K562 (cell line): ENCODE results near the gene FMNL2. TPM values are rescaled to one million over a fixed set of nuclear protein-coding genes. Genes with fewer than 3 reads are reported as not detected.
A peak's percentile ranks its signal among the peaks of the same experiment; 100 is the strongest.

Experiments
- ATF3 ChIP-seq, 2 experiments: fragments of 450-650 bp in 1 of 2; sonication (generic) in 1 of 2; formaldehyde crosslinking in 1 of 2; IDR thresholded peaks in 1 of 2; conservative IDR thresholded peaks in 1 of 2; 2 replicates each; pipeline versions ENCODE4 v1.6.1 to v1.8.1; 2016 to 2023; ENCODE audit warnings: mild to moderate bottlenecking in 2 of 2, moderate library complexity in 2 of 2, inconsistent platforms in 1 of 2, missing genetic modification reagents in 1 of 2
- ATF7 ChIP-seq: fragments of 450-650 bp; IDR thresholded peaks from 2 replicates; pipeline ENCODE4 v1.7.1; 2014; ENCODE audit warnings: mild to moderate bottlenecking, moderate library complexity
- BDP1 ChIP-seq: IDR thresholded peaks from 3 replicates; pipeline ENCODE4 v1.6.1; 2011; ENCODE audit not compliant: insufficient read length, insufficient read depth
- CEBPG ChIP-seq, 3 experiments: fragments of 200-800 bp in 1 of 3; sonication (Bioruptor generic) in 1 of 3; sonication (generic) in 1 of 3; formaldehyde crosslinking in 1 of 3; IDR thresholded peaks in 2 of 3; conservative IDR thresholded peaks in 1 of 3; 2 replicates each; pipeline versions ENCODE4 v1.6.1 to v1.8.0; 2016 to 2022; ENCODE audit warnings: missing compliant biosample characterization in 2 of 3, missing genetic modification characterization in 2 of 3, mild to moderate bottlenecking in 1 of 3, missing genetic modification reagents in 1 of 3
- FOSL1 ChIP-seq: fragments of 200-800 bp; sonication (Bioruptor generic); conservative IDR thresholded peaks from 2 replicates; pipeline ENCODE4 v1.6.1; 2016; ENCODE audit warnings: missing genetic modification characterization, missing compliant biosample characterization
- GTF2B ChIP-seq: IDR thresholded peaks from 2 replicates; pipeline ENCODE4 v1.6.1; 2011; ENCODE audit not compliant: insufficient read length; ENCODE audit errors: extremely low read depth
- KDM5B ChIP-seq: fragments of 200-600 bp; sonication (generic); IDR thresholded peaks from 2 replicates; pipeline ENCODE4 v1.6.1; 2012; ENCODE audit warnings: low read depth, mild to moderate bottlenecking, moderate library complexity, low read length, control low read depth, inconsistent platforms; ENCODE audit not compliant: insufficient replicate concordance
- KHSRP ChIP-seq: fragments of 450-650 bp; IDR thresholded peaks from 2 replicates; pipeline ENCODE4 v1.6.1; 2017
- L3MBTL2 ChIP-seq: fragments of 450-650 bp; IDR thresholded peaks from 2 replicates; pipeline ENCODE4 v1.6.1; 2016; ENCODE audit warnings: mild to moderate bottlenecking, moderate library complexity
- MTA2 ChIP-seq: fragments of 450-650 bp; IDR thresholded peaks from 2 replicates; pipeline ENCODE4 v1.6.1; 2016; ENCODE audit warnings: low read depth
- MXI1 ChIP-seq: IDR thresholded peaks from 2 replicates; pipeline ENCODE4 v1.6.1; 2011; ENCODE audit warnings: low read depth, mild to moderate bottlenecking, improper control_type of control experiment, low read length
- NFYB ChIP-seq: IDR thresholded peaks from 2 replicates; pipeline ENCODE4 v1.6.1; 2011; ENCODE audit warnings: mild to moderate bottlenecking, moderate library complexity; ENCODE audit not compliant: insufficient read length; ENCODE audit errors: extremely low read depth
- RNF2 ChIP-seq: sonication (generic); IDR thresholded peaks from 2 replicates; pipeline ENCODE4 v1.6.1; 2016
- SOX6 ChIP-seq: fragments of 450-650 bp; IDR thresholded peaks from 2 replicates; pipeline ENCODE4 v1.6.1; 2014; ENCODE audit warnings: mild to moderate bottlenecking
- TRIM25 ChIP-seq: fragments of 450-650 bp; IDR thresholded peaks from 2 replicates; pipeline ENCODE4 v1.7.0; 2016; ENCODE audit warnings: borderline replicate concordance
- ZBTB11 ChIP-seq, 3 experiments: fragments of 200-800 bp in 1 of 3; fragments of 250-450 bp in 1 of 3; fragments of 450-650 bp in 1 of 3; sonication (Bioruptor Pico) in 1 of 3; sonication (Bioruptor generic) in 1 of 3; formaldehyde crosslinking in 1 of 3; IDR thresholded peaks; 2 replicates each; pipeline versions ENCODE4 v1.6.1 to v1.8.0; 2016 to 2022; ENCODE audit warnings: mild to moderate bottlenecking in 2 of 3, missing genetic modification characterization in 2 of 3, missing compliant biosample characterization in 1 of 3, moderate library complexity in 1 of 3
- ZKSCAN3 ChIP-seq: fragments of 250-450 bp; sonication (Bioruptor Pico); IDR thresholded peaks from 2 replicates; pipeline ENCODE4 v1.4.0; 2020
- ZNF174 ChIP-seq: fragments of 250-450 bp; sonication (Bioruptor Pico); IDR thresholded peaks from 2 replicates; pipeline ENCODE4 v1.4.0; 2020; ENCODE audit warnings: mild to moderate bottlenecking
- polyA plus RNA-seq, 8 experiments: library from polyadenylated mRNA; depleted of rRNA in 4 of 8; stranded (reverse) in 5 of 8; unstranded in 3 of 8; fragments of >200 nt; fragmentation: Nextera tagmentation in 2 of 8; fragmentation: Illumina TruSeq in 1 of 8; extraction: Ambion mirVana in 2 of 8; extraction: Trizol in 1 of 8; gene quantifications; 2 replicates each; pipeline versions ENCODE4 v1.2.1 to v1.2.3, GENCODE V29; 2011 to 2014; ENCODE audit warnings: inconsistent platforms in 1 of 8, missing spikeins in 1 of 8
- total RNA-seq, 7 experiments: library from RNA; depleted of rRNA in 6 of 7; stranded (reverse); fragments of >200 nt in 6 of 7; fragmentation: Illumina TruSeq in 2 of 7; extraction: Trizol in 2 of 7; gene quantifications; 2 replicates each; pipeline versions ENCODE4 v1.2.1 to v1.2.3, GENCODE V29; 2011 to 2021; ENCODE audit warnings: low replicate concordance in 1 of 7

The FMNL2 gene
- total and polyA plus RNA-seq, 9 of the 15 experiments (the other 6 are each of a cell fraction or from before 2014, with no cell fraction given): 0.15 to 0.49 (median 0.24) TPM; not detected in 1

- no peak for TF ChIP-seq MTA2
- no peak for TF ChIP-seq RNF2
- TF ChIP-seq FOSL1 (tag): peak; percentile 88
- peak; percentile 71 for TF ChIP-seq ATF3 (IDR thresholded peaks at IDR 0.05)
- TF ChIP-seq ATF3 (CRISPR knock-in tag; conservative IDR thresholded peaks at IDR 0.05): no peak
- no peak for TF ChIP-seq ZKSCAN3 (CRISPR knock-in tag)
- no peak for TF ChIP-seq TRIM25
- TF ChIP-seq KHSRP: no peak
- no peak for TF ChIP-seq ATF7
- no peak for TF ChIP-seq BDP1
- TF ChIP-seq GTF2B: no peak
- no peak for TF ChIP-seq MXI1
- TF ChIP-seq NFYB: no peak
- TF ChIP-seq SOX6: peak; percentile 39; the same call in 1 of the 2 replicates
- no peak for TF ChIP-seq ZBTB11 (CRISPR knock-in tag; IDR thresholded peaks at IDR 0.05)
- TF ChIP-seq KDM5B: no peak
- no peak for TF ChIP-seq CEBPG (CRISPR knock-in tag; IDR thresholded peaks at IDR 0.05)
- peak; percentile 96 to 97 for TF ChIP-seq CEBPG (tag; conservative IDR thresholded peaks at IDR 0.05 in 1 of 2, IDR thresholded peaks at IDR 0.05 in 1 of 2)
- TF ChIP-seq ZNF174 (CRISPR knock-in tag): no peak
- no peak for TF ChIP-seq L3MBTL2
These were observed 86.8 kb downstream of the FMNL2 start (continued) for GRCh38 chr2:152421521-152422370.
